AG09309 (cell line): ENCODE data around the gene LYPD4.

Source experiments
- DNase-seq: peaks from one replicate; pipeline ENCODE4 v3.0.0-alpha.2; 2010; ENCODE audit warnings: low read depth
- H3K4me3 ChIP-seq: 2 replicates; pipeline ENCODE4 v1.5.1; 2011; ENCODE audit warnings: mild to moderate bottlenecking, low read depth, low read length, moderate library complexity; ENCODE audit not compliant: control insufficient read depth
- CTCF ChIP-seq: IDR thresholded peaks from 2 replicates; pipeline ENCODE4 v1.5.1; 2011; ENCODE audit warnings: mild to moderate bottlenecking, low read depth, low read length, inconsistent platforms; ENCODE audit not compliant: insufficient read depth, control insufficient read depth; ENCODE audit errors: missing control alignments

The LYPD4 gene

GRCh38 chr19:41844601-41845000, at the start of gene LYPD4:
TSS of gene LYPD4 (minus strand) at chr19:41844683. CDS start at chr19:41839285, 5,398 bp downstream.
- DNase-seq: no peak
- H3K4me3 ChIP-seq: no peak within 1 kb of the TSS
- no peak for TF ChIP-seq CTCF

GRCh38 chr19:41893899-41894298, 49.4 kb upstream of the LYPD4 start:
- no peak overlapping the region for H3K4me3 ChIP-seq
- peak; percentile 8 for TF ChIP-seq CTCF
- no peak for DNase-seq

GRCh38 chr19:41892173-41892902, 47.9 kb upstream of the LYPD4 start:
- DNase-seq: no peak
- no peak for TF ChIP-seq CTCF
- H3K4me3 ChIP-seq: no peak overlapping the region

- DNase-seq: no peak
- no peak overlapping the region for H3K4me3 ChIP-seq
- TF ChIP-seq CTCF: no peak
Observed at GRCh38 chr19:41890936-41891335, 46.5 kb upstream of the LYPD4 start.

- no peak for DNase-seq
- TF ChIP-seq CTCF: no peak
- H3K4me3 ChIP-seq: no peak overlapping the region
Observed at GRCh38 chr19:41889896-41890295, 45.4 kb upstream of the LYPD4 start.

- no peak overlapping the region for H3K4me3 ChIP-seq
Observed at GRCh38 chr19:41888926-41889325, 44.4 kb upstream of the LYPD4 start.

More at GRCh38 chr19:41888926-41889325, 44.4 kb upstream of the LYPD4 start:
- no peak for TF ChIP-seq CTCF
- no peak for DNase-seq
